Nephron progenitor cell (in vitro differentiated cells): ENCODE data around the gene ITGB5.
"Not testable (repeated sequence)": the region's sequence is repeated elsewhere in the genome, so short reads cannot be mapped to it uniquely, and the experiment has no call there.

Experiments
- DNase-seq: peaks from one replicate; pipeline ENCODE4 v3.0.0; 2021
- H3K27ac Mint-ChIP-seq: 2 replicates; pipeline ENCODE4 v1.8.0; 2021; ENCODE audit warnings: mild to moderate bottlenecking, moderate library complexity, mixed read lengths
- H3K27me3 Mint-ChIP-seq: 2 replicates; pipeline ENCODE4 v1.8.0; 2021; ENCODE audit warnings: mild to moderate bottlenecking, low read depth, mixed read lengths; ENCODE audit not compliant: poor library complexity
- H3K36me3 Mint-ChIP-seq: 2 replicates; pipeline ENCODE4 v1.8.0; 2021; ENCODE audit warnings: low read depth, mixed read lengths
- H3K4me1 Mint-ChIP-seq: 2 replicates; pipeline ENCODE4 v1.8.0; 2021; ENCODE audit warnings: mixed read lengths
- H3K4me3 Mint-ChIP-seq: 2 replicates; pipeline ENCODE4 v1.8.0; 2021; ENCODE audit warnings: mild to moderate bottlenecking, moderate library complexity, mixed read lengths
- H3K9me3 Mint-ChIP-seq: 2 replicates; pipeline ENCODE4 v1.8.0; 2021; ENCODE audit warnings: mild to moderate bottlenecking, moderate library complexity, mixed read lengths
- CTCF ChIP-seq: fragments of 200-600 bp; sonication (generic); IDR thresholded peaks from 2 replicates; pipeline ENCODE4 v1.5.0; 2021; ENCODE audit warnings: antibody characterized with exemption

The ITGB5 gene

GRCh38 chr3:124751501-124751900 lies 135.7 kb downstream of the ITGB5 start:
- no peak for TF ChIP-seq CTCF
- peaks cover 24% of the 10 kb centered on the region for H3K9me3 Mint-ChIP-seq
- peaks cover 14% of the 10 kb centered on the region for H3K4me1 Mint-ChIP-seq
- DNase-seq = no peak
- H3K36me3 Mint-ChIP-seq = peaks cover 40% of the 10 kb centered on the region
- no peak overlapping the region for H3K27ac Mint-ChIP-seq
- no peak overlapping the region for H3K4me3 Mint-ChIP-seq
- peaks cover 2% of the 10 kb centered on the region for H3K27me3 Mint-ChIP-seq

GRCh38 chr3:124749877-124750276 lies 137.3 kb downstream of the ITGB5 start:
- H3K9me3 Mint-ChIP-seq = peaks cover 24% of the 10 kb centered on the region
- H3K36me3 Mint-ChIP-seq = peaks cover 52% of the 10 kb centered on the region
- not testable (repeated sequence) for H3K4me1 Mint-ChIP-seq, H3K27ac Mint-ChIP-seq, H3K4me3 Mint-ChIP-seq, DNase-seq, H3K27me3 Mint-ChIP-seq

GRCh38 chr3:124748560-124749198 lies 138.5 kb downstream of the ITGB5 start:
- Mint-ChIP-seq H3K27me3 (peaks cover 2% of the 10 kb centered on the region), H3K36me3 (peaks cover 57% of the 10 kb centered on the region), H3K4me1 (no peaks in the 10 kb centered on the region), H3K9me3 (peaks cover 24% of the 10 kb centered on the region), H3K4me3 (no peak overlapping the region), H3K27ac (peak overlapping the region; percentile 91)
- no peak for DNase-seq
- no peak for TF ChIP-seq CTCF

- peaks cover 63% of the 10 kb centered on the region for H3K36me3 Mint-ChIP-seq
- no peak for DNase-seq
- no peaks in the 10 kb centered on the region for H3K4me1 Mint-ChIP-seq
- TF ChIP-seq CTCF = no peak
- peaks cover 24% of the 10 kb centered on the region for H3K9me3 Mint-ChIP-seq
- H3K4me3 Mint-ChIP-seq = no peak overlapping the region
- no peak overlapping the region for H3K27ac Mint-ChIP-seq
- peaks cover 2% of the 10 kb centered on the region for H3K27me3 Mint-ChIP-seq
These were observed 139.8 kb downstream of the ITGB5 start for GRCh38 chr3:124747111-124747981.

- DNase-seq = no peak
- H3K9me3 Mint-ChIP-seq = peaks cover 9% of the 10 kb centered on the region
- no peak for TF ChIP-seq CTCF
- H3K4me1 Mint-ChIP-seq = no peaks in the 10 kb centered on the region
- no peak overlapping the region for H3K27ac Mint-ChIP-seq
- peaks cover 2% of the 10 kb centered on the region for H3K27me3 Mint-ChIP-seq
- no peak overlapping the region for H3K4me3 Mint-ChIP-seq
- peaks cover 61% of the 10 kb centered on the region for H3K36me3 Mint-ChIP-seq
These were observed 141.4 kb downstream of the ITGB5 start for GRCh38 chr3:124745756-124746155.

- Mint-ChIP-seq H3K27ac (peak overlapping the region; percentile 27), H3K27me3 (no peaks in the 10 kb centered on the region), H3K4me1 (peaks cover 7% of the 10 kb centered on the region), H3K36me3 (peaks cover 77% of the 10 kb centered on the region), H3K9me3 (no peaks in the 10 kb centered on the region), H3K4me3 (no peak overlapping the region)
- no peak for DNase-seq
- TF ChIP-seq CTCF = no peak
These were observed 146.1 kb downstream of the ITGB5 start for GRCh38 chr3:124741027-124741426.
